SK-N-SH treated with all-trans-retinoic acid at 6 μM for 48 hours (cell line): ENCODE measurements around the gene LHFPL3.

ENCODE experiments used
- ATAC-seq: fragments of 200-7000 bp; cut with Tn5 transposase; 3 replicates; pipeline ENCODE4 v1.9.1; 2020; ENCODE audit warnings: mild to moderate bottlenecking, moderate library complexity
- ARNTL ChIP-seq: fragments of 450-650 bp; formaldehyde crosslinking; IDR thresholded peaks from 2 replicates; pipeline ENCODE4 v1.5.0; 2020; ENCODE audit warnings: low read depth, mild to moderate bottlenecking, moderate library complexity, borderline replicate concordance
- BACH2 ChIP-seq: fragments of 250-450 bp; sonication (Bioruptor Pico); IDR thresholded peaks from 2 replicates; pipeline ENCODE4 v1.9.0; 2021; ENCODE audit warnings: mild to moderate bottlenecking, borderline replicate concordance
- CSDC2 ChIP-seq: fragments of 250-450 bp; sonication (Bioruptor Pico); IDR thresholded peaks from 2 replicates; pipeline ENCODE4 v1.5.0; 2020; ENCODE audit warnings: mild to moderate bottlenecking, moderate library complexity
- ESRRG ChIP-seq: fragments of 250-450 bp; sonication (Bioruptor Pico); IDR thresholded peaks from 2 replicates; pipeline ENCODE4 v1.6.1; 2021; ENCODE audit warnings: mild to moderate bottlenecking
- GLIS3 ChIP-seq: fragments of 250-450 bp; sonication (Bioruptor Pico); IDR thresholded peaks from 2 replicates; pipeline ENCODE4 v1.5.0; 2020; ENCODE audit warnings: mild to moderate bottlenecking, moderate library complexity
- ISL1 ChIP-seq: fragments of 250-450 bp; sonication (Bioruptor Pico); IDR thresholded peaks from 2 replicates; pipeline ENCODE4 v2.1.2; 2022; ENCODE audit warnings: mild to moderate bottlenecking, moderate library complexity
- OSR1 ChIP-seq: fragments of 250-450 bp; sonication (Bioruptor Pico); IDR thresholded peaks from 2 replicates; pipeline ENCODE4 v1.8.0; 2022; ENCODE audit warnings: moderate library complexity, mild to moderate bottlenecking, inconsistent platforms
- POU6F1 ChIP-seq: fragments of 250-450 bp; sonication (Bioruptor Pico); IDR thresholded peaks from 2 replicates; pipeline ENCODE4 v1.8.0; 2021; ENCODE audit warnings: low read depth, mild to moderate bottlenecking, moderate library complexity, borderline replicate concordance
- PPARA ChIP-seq: fragments of 250-450 bp; sonication (Bioruptor Pico); IDR thresholded peaks from 2 replicates; pipeline ENCODE4 v1.5.0; 2020; ENCODE audit warnings: mild to moderate bottlenecking, borderline replicate concordance
- TOX ChIP-seq: fragments of 250-450 bp; sonication (Bioruptor Pico); IDR thresholded peaks from 2 replicates; pipeline ENCODE4 v1.8.0; 2021; ENCODE audit warnings: mild to moderate bottlenecking, moderate library complexity, borderline replicate concordance
- TSHZ2 ChIP-seq: fragments of 250-450 bp; sonication (Bioruptor Pico); IDR thresholded peaks from 2 replicates; pipeline ENCODE4 v1.5.0; 2020; ENCODE audit warnings: mild to moderate bottlenecking, moderate library complexity
- ZC3H10 ChIP-seq: fragments of 250-450 bp; sonication (Bioruptor Pico); IDR thresholded peaks from 2 replicates; pipeline ENCODE4 v1.5.1; 2021; ENCODE audit warnings: mild to moderate bottlenecking, moderate library complexity
- ZFP3 ChIP-seq: fragments of 250-450 bp; sonication (Bioruptor Pico); IDR thresholded peaks from 2 replicates; pipeline ENCODE4 v1.5.0; 2020; ENCODE audit warnings: mild to moderate bottlenecking, moderate library complexity
- ZNF565 ChIP-seq: fragments of 450-650 bp; formaldehyde crosslinking; conservative IDR thresholded peaks from 2 replicates; pipeline ENCODE4 v1.5.0; 2020; ENCODE audit warnings: low read depth, mild to moderate bottlenecking, moderate library complexity
- ZNF8 ChIP-seq: fragments of 450-650 bp; formaldehyde crosslinking; IDR thresholded peaks from 2 replicates; pipeline ENCODE4 v1.5.0; 2020; ENCODE audit warnings: mild to moderate bottlenecking, moderate library complexity
- TF ChIP-seq, protein P1 (sequence below): fragments of 250-450 bp; sonication (Bioruptor Pico); IDR thresholded peaks from 2 replicates; pipeline ENCODE4 v1.5.1; 2020; ENCODE audit warnings: low read depth, mild to moderate bottlenecking, moderate library complexity
- TF ChIP-seq, protein P2 (sequence below): fragments of 250-450 bp; sonication (Bioruptor Pico); IDR thresholded peaks from 2 replicates; pipeline ENCODE4 v1.5.1; 2021; ENCODE audit warnings: mild to moderate bottlenecking, moderate library complexity
- TF ChIP-seq, protein P3 (sequence below): fragments of 250-450 bp; sonication (Bioruptor Pico); IDR thresholded peaks from 2 replicates; pipeline ENCODE4 v1.8.0; 2020; ENCODE audit warnings: mild to moderate bottlenecking, moderate library complexity, borderline replicate concordance

Gene LHFPL3

GRCh38 chr7:104410742-104411141 lies 82.3 kb downstream of the LHFPL3 start:
- ATAC-seq: no peak

GRCh38 chr7:104412911-104413310 lies 84.5 kb downstream of the LHFPL3 start:
- no peak for ATAC-seq
- TF ChIP-seq ZFP3 (CRISPR knock-in tag): no peak
- TF ChIP-seq, protein P1, sequence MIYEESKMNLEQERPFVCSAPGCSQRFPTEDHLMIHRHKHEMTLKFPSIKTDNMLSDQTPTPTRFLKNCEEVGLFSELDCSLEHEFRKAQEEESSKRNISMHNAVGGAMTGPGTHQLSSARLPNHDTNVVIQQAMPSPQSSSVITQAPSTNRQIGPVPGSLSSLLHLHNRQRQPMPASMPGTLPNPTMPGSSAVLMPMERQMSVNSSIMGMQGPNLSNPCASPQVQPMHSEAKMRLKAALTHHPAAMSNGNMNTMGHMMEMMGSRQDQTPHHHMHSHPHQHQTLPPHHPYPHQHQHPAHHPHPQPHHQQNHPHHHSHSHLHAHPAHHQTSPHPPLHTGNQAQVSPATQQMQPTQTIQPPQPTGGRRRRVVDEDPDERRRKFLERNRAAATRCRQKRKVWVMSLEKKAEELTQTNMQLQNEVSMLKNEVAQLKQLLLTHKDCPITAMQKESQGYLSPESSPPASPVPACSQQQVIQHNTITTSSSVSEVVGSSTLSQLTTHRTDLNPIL (CRISPR knock-in tag): no peak
- TF ChIP-seq TOX: no peak
- TF ChIP-seq ESRRG (CRISPR knock-in tag): no peak
- TF ChIP-seq OSR1 (CRISPR knock-in tag): no peak
- TF ChIP-seq ARNTL (CRISPR knock-in tag): no peak
- TF ChIP-seq ZNF565 (CRISPR knock-in tag): no peak
- TF ChIP-seq BACH2 (CRISPR knock-in tag): no peak
- no peak for TF ChIP-seq ISL1 (CRISPR knock-in tag)
- no peak for TF ChIP-seq ZC3H10 (CRISPR knock-in tag)

More at GRCh38 chr7:104410742-104411141, 82.3 kb downstream of the LHFPL3 start:
- no peak for TF ChIP-seq ARNTL (CRISPR knock-in tag)
- TF ChIP-seq GLIS3 (CRISPR knock-in tag): no peak
- TF ChIP-seq, protein P2, sequence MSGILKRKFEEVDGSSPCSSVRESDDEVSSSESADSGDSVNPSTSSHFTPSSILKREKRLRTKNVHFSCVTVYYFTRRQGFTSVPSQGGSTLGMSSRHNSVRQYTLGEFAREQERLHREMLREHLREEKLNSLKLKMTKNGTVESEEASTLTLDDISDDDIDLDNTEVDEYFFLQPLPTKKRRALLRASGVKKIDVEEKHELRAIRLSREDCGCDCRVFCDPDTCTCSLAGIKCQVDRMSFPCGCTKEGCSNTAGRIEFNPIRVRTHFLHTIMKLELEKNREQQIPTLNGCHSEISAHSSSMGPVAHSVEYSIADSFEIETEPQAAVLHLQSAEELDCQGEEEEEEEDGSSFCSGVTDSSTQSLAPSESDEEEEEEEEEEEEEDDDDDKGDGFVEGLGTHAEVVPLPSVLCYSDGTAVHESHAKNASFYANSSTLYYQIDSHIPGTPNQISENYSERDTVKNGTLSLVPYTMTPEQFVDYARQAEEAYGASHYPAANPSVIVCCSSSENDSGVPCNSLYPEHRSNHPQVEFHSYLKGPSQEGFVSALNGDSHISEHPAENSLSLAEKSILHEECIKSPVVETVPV (CRISPR knock-in tag): no peak
- TF ChIP-seq, protein P1 (CRISPR knock-in tag): no peak
- no peak for TF ChIP-seq ZNF565 (CRISPR knock-in tag)
- TF ChIP-seq POU6F1 (CRISPR knock-in tag): no peak
- no peak for TF ChIP-seq PPARA
- TF ChIP-seq, protein P3, sequence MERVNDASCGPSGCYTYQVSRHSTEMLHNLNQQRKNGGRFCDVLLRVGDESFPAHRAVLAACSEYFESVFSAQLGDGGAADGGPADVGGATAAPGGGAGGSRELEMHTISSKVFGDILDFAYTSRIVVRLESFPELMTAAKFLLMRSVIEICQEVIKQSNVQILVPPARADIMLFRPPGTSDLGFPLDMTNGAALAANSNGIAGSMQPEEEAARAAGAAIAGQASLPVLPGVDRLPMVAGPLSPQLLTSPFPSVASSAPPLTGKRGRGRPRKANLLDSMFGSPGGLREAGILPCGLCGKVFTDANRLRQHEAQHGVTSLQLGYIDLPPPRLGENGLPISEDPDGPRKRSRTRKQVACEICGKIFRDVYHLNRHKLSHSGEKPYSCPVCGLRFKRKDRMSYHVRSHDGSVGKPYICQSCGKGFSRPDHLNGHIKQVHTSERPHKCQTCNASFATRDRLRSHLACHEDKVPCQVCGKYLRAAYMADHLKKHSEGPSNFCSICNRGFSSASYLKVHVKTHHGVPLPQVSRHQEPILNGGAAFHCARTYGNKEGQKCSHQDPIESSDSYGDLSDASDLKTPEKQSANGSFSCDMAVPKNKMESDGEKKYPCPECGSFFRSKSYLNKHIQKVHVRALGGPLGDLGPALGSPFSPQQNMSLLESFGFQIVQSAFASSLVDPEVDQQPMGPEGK (CRISPR knock-in tag): no peak
- no peak for TF ChIP-seq ZFP3 (CRISPR knock-in tag)
- no peak for TF ChIP-seq BACH2 (CRISPR knock-in tag)
- TF ChIP-seq OSR1 (CRISPR knock-in tag): no peak
- no peak for TF ChIP-seq TSHZ2

- ATAC-seq: no peak
- TF ChIP-seq ARNTL (CRISPR knock-in tag): no peak
- no peak for TF ChIP-seq PPARA
- TF ChIP-seq, protein P3 (CRISPR knock-in tag): no peak
- TF ChIP-seq OSR1 (CRISPR knock-in tag): no peak
- no peak for TF ChIP-seq BACH2 (CRISPR knock-in tag)
- no peak for TF ChIP-seq ZC3H10 (CRISPR knock-in tag)
- TF ChIP-seq ESRRG (CRISPR knock-in tag): no peak
- no peak for TF ChIP-seq CSDC2 (CRISPR knock-in tag)
- no peak for TF ChIP-seq ZNF8
- TF ChIP-seq GLIS3 (CRISPR knock-in tag): no peak
- no peak for TF ChIP-seq POU6F1 (CRISPR knock-in tag)
- no peak for TF ChIP-seq ZNF565 (CRISPR knock-in tag)
Measured at GRCh38 chr7:104414216-104414615, 85.8 kb downstream of the LHFPL3 start.
